AG04450 (cell line): ENCODE measurements around the gene DOCK4. TPM values are rescaled to one million over a fixed set of nuclear protein-coding genes. Genes with fewer than 3 reads are reported as not detected.

Experiments used
- CTCF ChIA-PET: fragments of 300-600, 350-600 bp; formaldehyde crosslinking; extraction: SDS; loops from one replicate; lab custom pipeline; 2022; ENCODE audit warnings: antibody characterized with exemption, inconsistent platforms; lab: Charles Lee
- POLR2A ChIA-PET: fragments of 350-600 bp; formaldehyde crosslinking; extraction: SDS; loops from one replicate; lab custom pipeline; 2021; ENCODE audit warnings: antibody characterized with exemption, inconsistent platforms; lab: Yijun Ruan, JAX
- DNase-seq: peaks from one replicate; pipeline ENCODE4 v3.0.0-alpha.2; 2011; ENCODE audit warnings: low read depth, low spot score
- H3K27ac ChIP-seq: one replicate; pipeline ENCODE4 v1.5.1; 2012; ENCODE audit warnings: low read depth, low read length, control low read depth
- H3K27me3 ChIP-seq: one replicate; pipeline ENCODE4 v1.6.0; 2012; ENCODE audit warnings: low read length; ENCODE audit not compliant: control insufficient read depth, insufficient read depth
- H3K4me3 ChIP-seq: 2 replicates; pipeline ENCODE4 v1.5.1; 2011; ENCODE audit warnings: mild to moderate bottlenecking, low read depth, low read length, control low read depth
- H3K9me3 ChIP-seq: 2 replicates; pipeline ENCODE4 v1.5.1; 2012; ENCODE audit warnings: low read length; ENCODE audit not compliant: control insufficient read depth, insufficient read depth
- CTCF ChIP-seq: IDR thresholded peaks from 2 replicates; pipeline ENCODE4 v1.5.1; 2011; ENCODE audit warnings: low read depth, low read length, control low read depth, inconsistent platforms
- polyA plus RNA-seq: library from polyadenylated mRNA; depleted of rRNA; stranded (reverse); fragments of >200 nt; gene quantifications from 2 replicates; pipeline ENCODE4 v1.2.3, GENCODE V29; 2011

DOCK4 gene
- polyA plus RNA-seq, 1 experiment = 12.6 TPM

GRCh38 chr7:112067200-112067599 is 139.0 kb downstream of the DOCK4 start:
- POLR2A ChIA-PET = no interaction called here
- CTCF ChIA-PET = no interaction called here

GRCh38 chr7:112065758-112066157 is 140.4 kb downstream of the DOCK4 start:
- no peaks in the 10 kb centered on the region for H3K9me3 ChIP-seq
- TF ChIP-seq CTCF = no peak
- ChIA-PET POLR2A (no interaction called here), CTCF (interaction anchor here (0.9 kb wide), 1 partner anchor 12 kb away, joined by 3 read pairs; no protein-coding TSS in a partner anchor)
- H3K27me3 ChIP-seq = no peaks in the 10 kb centered on the region
- H3K4me3 ChIP-seq = no peak overlapping the region
- H3K27ac ChIP-seq = no peak overlapping the region
- DNase-seq = no peak

More at GRCh38 chr7:112067200-112067599, 139.0 kb downstream of the DOCK4 start:
- no peak for DNase-seq
- Histone ChIP-seq H3K9me3 (no peaks in the 10 kb centered on the region), H3K27me3 (no peaks in the 10 kb centered on the region), H3K4me3 (no peak overlapping the region), H3K27ac (no peak overlapping the region)
- no peak for TF ChIP-seq CTCF

GRCh38 chr7:112064627-112065385 is 141.4 kb downstream of the DOCK4 start:
- no peak for TF ChIP-seq CTCF
- Histone ChIP-seq H3K9me3 (no peaks in the 10 kb centered on the region), H3K27ac (no peak overlapping the region), H3K27me3 (no peaks in the 10 kb centered on the region), H3K4me3 (no peak overlapping the region)
- DNase-seq = no peak
- ChIA-PET CTCF (interaction anchor here (0.6 to 0.9 kb wide), 2 partner anchors 13 to 320 kb away, joined by 3 read pairs; no protein-coding TSS in a partner anchor), POLR2A (no interaction called here)

GRCh38 chr7:112063974-112064373 is 142.2 kb downstream of the DOCK4 start:
- Histone ChIP-seq H3K9me3 (no peaks in the 10 kb centered on the region), H3K27ac (no peak overlapping the region), H3K27me3 (no peaks in the 10 kb centered on the region), H3K4me3 (no peak overlapping the region)
- ChIA-PET CTCF (no interaction called here), POLR2A (no interaction called here)
- no peak for DNase-seq
- TF ChIP-seq CTCF = no peak

GRCh38 chr7:112061051-112061450 is 145.1 kb downstream of the DOCK4 start:
- ChIA-PET CTCF (no interaction called here), POLR2A (no interaction called here)
- TF ChIP-seq CTCF = no peak
- Histone ChIP-seq H3K9me3 (no peaks in the 10 kb centered on the region), H3K27me3 (no peaks in the 10 kb centered on the region), H3K4me3 (no peak overlapping the region), H3K27ac (no peak overlapping the region)
- no peak for DNase-seq
